HepG2 (cell line): ENCODE measurements around the gene GALNT1. TPM values are rescaled to one million over a fixed set of nuclear protein-coding genes. Genes with fewer than 3 reads are reported as not detected.
A peak's percentile ranks its signal among the peaks of the same experiment; 100 is the strongest.

Experiments used
- EHMT2 ChIP-seq: fragments of 200-600 bp; sonication (generic); IDR thresholded peaks from 2 replicates; pipeline ENCODE4 v1.7.0; 2017; ENCODE audit warnings: antibody characterized with exemption, low read depth, low read length, borderline replicate concordance
- ETV5 ChIP-seq: IDR thresholded peaks from 2 replicates; pipeline ENCODE4 v1.6.1; 2018; ENCODE audit warnings: missing biosample characterization, missing genetic modification reagents, inconsistent platforms, borderline replicate concordance
- FOXA3 ChIP-seq: IDR thresholded peaks from 2 replicates; pipeline ENCODE4 v1.6.1; 2016; ENCODE audit warnings: missing genetic modification reagents, missing compliant biosample characterization
- LCORL ChIP-seq, 2 experiments: fragments of 450-650 bp in 1 of 2; sonication (generic) in 1 of 2; formaldehyde crosslinking in 1 of 2; IDR thresholded peaks; 2 replicates each; pipeline versions ENCODE4 v1.5.0 to v1.6.1; 2017 to 2020; ENCODE audit warnings: antibody characterized with exemption in 1 of 2, missing genetic modification reagents in 1 of 2
- MLX ChIP-seq: IDR thresholded peaks from 2 replicates; pipeline ENCODE4 v1.6.1; 2016
- MNT ChIP-seq: fragments of 450-650 bp; IDR thresholded peaks from 2 replicates; pipeline ENCODE4 v1.6.1; 2016
- NR2F6 ChIP-seq, 2 experiments: IDR thresholded peaks; 2 replicates each; pipeline ENCODE4 v1.6.1; 2016; ENCODE audit warnings: antibody characterized with exemption in 1 of 2, mild to moderate bottlenecking in 1 of 2
- TEAD3 ChIP-seq: optimal IDR thresholded peaks from 2 replicates; pipeline ENCODE3; 2016; ENCODE audit warnings: borderline replicate concordance
- ZBTB14 ChIP-seq: sonication (generic); formaldehyde crosslinking; IDR thresholded peaks from 2 replicates; pipeline ENCODE4 v1.4.0; 2020; ENCODE audit warnings: missing genetic modification reagents
- polyA plus RNA-seq, 8 experiments: library from polyadenylated mRNA; depleted of rRNA in 3 of 8; stranded (reverse) in 7 of 8; unstranded in 1 of 8; fragments of >200 nt; fragmentation: Illumina TruSeq in 4 of 8; extraction: Trizol in 4 of 8; gene quantifications; 2 replicates each; pipeline versions ENCODE4 v1.2.1 to v1.2.3, GENCODE V29; 2011 to 2016; ENCODE audit warnings: low read depth in 4 of 8, missing spikeins in 1 of 8, mixed read lengths in 1 of 8; ENCODE audit not compliant: insufficient read depth in 1 of 8
- total RNA-seq, 5 experiments: library from RNA; depleted of rRNA; stranded (reverse); fragments of >200 nt; fragmentation: Illumina TruSeq; extraction: Trizol; gene quantifications; 2 replicates each; pipeline ENCODE4 v1.2.3, GENCODE V29; 2016; ENCODE audit warnings: low read depth in 1 of 5
- TF ChIP-seq, protein P1 (sequence below): sonication (generic); formaldehyde crosslinking; IDR thresholded peaks from 2 replicates; pipeline ENCODE4 v1.8.0; 2022; ENCODE audit warnings: mild to moderate bottlenecking, missing genetic modification reagents, borderline replicate concordance
- TF ChIP-seq, protein P2 (sequence below): sonication (generic); formaldehyde crosslinking; IDR thresholded peaks from 2 replicates; pipeline ENCODE4 v1.4.0; 2020; ENCODE audit warnings: missing genetic modification reagents

Gene GALNT1
- total and polyA plus RNA-seq, 2 of the 13 experiments (the other 11 are each of a cell fraction or from before 2014, with no cell fraction given) = 41.1 to 100 TPM

DNA sequence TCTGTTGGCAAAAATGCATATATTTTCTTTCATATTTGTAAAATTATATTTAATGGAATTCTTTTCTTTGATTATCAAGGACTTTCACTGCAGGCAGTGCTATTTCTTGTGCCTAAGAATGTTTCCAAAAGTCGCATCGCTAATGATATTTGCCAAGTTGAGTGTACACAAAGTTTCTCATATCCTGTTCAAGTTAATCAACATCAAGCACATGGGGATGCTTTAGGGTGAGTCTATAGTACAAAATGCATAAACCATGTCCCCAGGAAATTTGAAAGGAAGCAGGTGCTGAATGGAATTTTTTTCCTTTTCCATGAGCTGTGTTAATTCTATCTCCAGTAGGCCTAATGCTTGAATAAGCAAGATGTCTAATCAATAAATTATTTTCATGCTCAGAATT, 129.7 kb downstream of the GALNT1 start (continued):
- TF ChIP-seq, protein P1, sequence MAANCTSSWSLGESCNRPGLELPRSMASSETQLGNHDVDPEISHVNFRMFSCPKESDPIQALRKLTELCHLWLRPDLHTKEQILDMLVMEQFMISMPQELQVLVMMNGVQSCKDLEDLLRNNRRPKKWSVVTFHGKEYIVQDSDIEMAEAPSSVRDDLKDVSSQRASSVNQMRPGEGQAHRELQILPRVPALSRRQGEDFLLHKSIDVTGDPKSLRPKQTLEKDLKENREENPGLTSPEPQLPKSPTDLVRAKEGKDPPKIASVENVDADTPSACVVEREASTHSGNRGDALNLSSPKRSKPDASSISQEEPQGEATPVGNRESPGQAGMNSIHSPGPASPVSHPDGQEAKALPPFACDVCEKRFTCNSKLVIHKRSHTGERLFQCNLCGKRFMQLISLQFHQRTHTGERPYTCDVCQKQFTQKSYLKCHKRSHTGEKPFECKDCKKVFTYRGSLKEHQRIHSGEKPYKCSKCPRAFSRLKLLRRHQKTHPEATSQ (CRISPR knock-in tag) = no peak
- TF ChIP-seq EHMT2 (no peak), ETV5 (CRISPR knock-in tag) (peak; percentile 91; the same call in 1 of the 2 replicates), LCORL (IDR thresholded peaks at IDR 0.05) (no peak), LCORL (CRISPR knock-in tag; IDR thresholded peaks at IDR 0.05) (0 out of 2 replicates have a peak, but pooled peaks have one; percentile 22), TEAD3 (CRISPR knock-in tag) (peak; percentile 65), FOXA3 (peak; percentile 85), NR2F6 (IDR thresholded peaks at IDR 0.05) (no peak), NR2F6 (CRISPR knock-in tag; IDR thresholded peaks at IDR 0.05) (peak; percentile 50; the same call in 1 of the 2 replicates), MNT (0 out of 2 replicates have a peak, but pooled peaks have one; percentile 27), MLX (CRISPR knock-in tag) (peak; percentile 70), ZBTB14 (CRISPR knock-in tag) (no peak)
- TF ChIP-seq, protein P2, sequence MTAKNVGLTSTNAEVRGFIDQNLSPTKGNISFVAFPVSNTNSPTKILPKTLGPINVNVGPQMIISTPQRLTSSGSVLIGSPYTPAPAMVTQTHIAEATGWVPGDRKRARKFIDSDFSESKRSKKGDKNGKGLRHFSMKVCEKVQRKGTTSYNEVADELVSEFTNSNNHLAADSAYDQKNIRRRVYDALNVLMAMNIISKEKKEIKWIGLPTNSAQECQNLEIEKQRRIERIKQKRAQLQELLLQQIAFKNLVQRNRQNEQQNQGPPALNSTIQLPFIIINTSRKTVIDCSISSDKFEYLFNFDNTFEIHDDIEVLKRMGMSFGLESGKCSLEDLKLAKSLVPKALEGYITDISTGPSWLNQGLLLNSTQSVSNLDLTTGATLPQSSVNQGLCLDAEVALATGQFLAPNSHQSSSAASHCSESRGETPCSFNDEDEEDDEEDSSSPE (CRISPR knock-in tag) = no peak
